ENCODE measurements around the gene PLXNA2.
A peak's percentile ranks its signal among the peaks of the same experiment; 100 is the strongest.

Gene PLXNA2

DNA sequence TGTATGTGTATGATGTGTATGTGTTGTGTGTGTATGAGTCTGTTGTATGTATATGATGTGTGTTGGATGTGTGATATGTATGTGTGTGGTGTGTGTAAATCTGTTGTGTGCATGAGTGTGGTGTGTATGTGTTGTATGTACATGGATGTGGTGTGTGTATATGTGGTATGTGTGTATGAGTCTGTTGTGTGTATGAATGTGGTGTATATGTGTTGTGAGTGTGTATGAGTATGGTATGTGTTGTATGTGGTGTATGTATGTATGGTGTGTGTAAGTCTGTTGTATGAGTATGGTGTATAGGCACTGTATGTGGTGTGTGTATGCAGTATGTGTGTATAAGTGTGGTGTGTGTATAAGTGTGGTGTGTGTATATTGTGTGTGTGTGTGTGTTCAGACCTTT, 95.0 kb downstream of the PLXNA2 start:
- Histone ChIP-seq H3K36me3 (ENCODE audit: insufficient read depth, low read length) (no peaks in the 10 kb centered on the region), H3K4me1 (ENCODE audit: insufficient read depth, low read length) (peaks cover 22% of the 10 kb centered on the region), H3K9me3 (ENCODE audit: control insufficient read depth, insufficient read depth, low read length) (no peaks in the 10 kb centered on the region), H3K9ac (ENCODE audit: low read depth, low read length) (no peak overlapping the region)

- H3K9me3 ChIP-seq (ENCODE audit: control insufficient read depth, insufficient read depth, low read length) = no peaks in the 10 kb centered on the region
- peaks cover 22% of the 10 kb centered on the region for H3K4me1 ChIP-seq (ENCODE audit: insufficient read depth, low read length)
- H3K9ac ChIP-seq (ENCODE audit: low read depth, low read length) = no peak overlapping the region
- H3K36me3 ChIP-seq (ENCODE audit: insufficient read depth, low read length) = no peaks in the 10 kb centered on the region
Observed at GRCh38 chr1:208148380-208148779, 95.8 kb downstream of the PLXNA2 start.

- Histone ChIP-seq H3K4me1 (ENCODE audit: insufficient read depth, low read length) (peaks cover 22% of the 10 kb centered on the region), H3K36me3 (ENCODE audit: insufficient read depth, low read length) (no peaks in the 10 kb centered on the region), H3K9me3 (ENCODE audit: control insufficient read depth, insufficient read depth, low read length) (no peaks in the 10 kb centered on the region), H3K9ac (ENCODE audit: low read depth, low read length) (no peak overlapping the region)
Observed at GRCh38 chr1:208146650-208147049, 97.5 kb downstream of the PLXNA2 start.

DNA sequence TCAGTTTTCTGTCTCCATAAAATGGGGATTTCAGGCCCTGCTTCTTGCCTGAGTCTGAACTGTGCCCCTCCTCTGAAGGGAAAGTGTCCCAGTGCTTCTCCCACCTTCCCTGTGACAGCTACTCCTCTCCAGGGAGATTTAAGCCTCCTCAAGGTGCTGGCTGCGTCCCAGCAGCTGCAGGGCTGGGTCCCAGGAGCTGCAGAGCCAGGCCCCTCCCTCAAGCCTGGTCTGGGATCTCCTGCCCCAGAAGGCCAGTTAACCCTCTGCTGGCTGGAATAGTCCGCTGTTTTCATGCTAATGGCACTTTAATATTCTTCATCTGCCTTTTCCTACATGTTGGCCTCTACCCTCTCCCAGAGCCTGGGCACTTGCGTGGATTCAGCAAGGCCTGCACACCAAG, 99.0 kb downstream of the PLXNA2 start:
- Histone ChIP-seq H3K9me3 (ENCODE audit: control insufficient read depth, insufficient read depth, low read length) (no peaks in the 10 kb centered on the region), H3K36me3 (ENCODE audit: insufficient read depth, low read length) (no peaks in the 10 kb centered on the region), H3K9ac (ENCODE audit: low read depth, low read length) (no peak overlapping the region), H3K4me1 (ENCODE audit: insufficient read depth, low read length) (peaks cover 21% of the 10 kb centered on the region)

DNA sequence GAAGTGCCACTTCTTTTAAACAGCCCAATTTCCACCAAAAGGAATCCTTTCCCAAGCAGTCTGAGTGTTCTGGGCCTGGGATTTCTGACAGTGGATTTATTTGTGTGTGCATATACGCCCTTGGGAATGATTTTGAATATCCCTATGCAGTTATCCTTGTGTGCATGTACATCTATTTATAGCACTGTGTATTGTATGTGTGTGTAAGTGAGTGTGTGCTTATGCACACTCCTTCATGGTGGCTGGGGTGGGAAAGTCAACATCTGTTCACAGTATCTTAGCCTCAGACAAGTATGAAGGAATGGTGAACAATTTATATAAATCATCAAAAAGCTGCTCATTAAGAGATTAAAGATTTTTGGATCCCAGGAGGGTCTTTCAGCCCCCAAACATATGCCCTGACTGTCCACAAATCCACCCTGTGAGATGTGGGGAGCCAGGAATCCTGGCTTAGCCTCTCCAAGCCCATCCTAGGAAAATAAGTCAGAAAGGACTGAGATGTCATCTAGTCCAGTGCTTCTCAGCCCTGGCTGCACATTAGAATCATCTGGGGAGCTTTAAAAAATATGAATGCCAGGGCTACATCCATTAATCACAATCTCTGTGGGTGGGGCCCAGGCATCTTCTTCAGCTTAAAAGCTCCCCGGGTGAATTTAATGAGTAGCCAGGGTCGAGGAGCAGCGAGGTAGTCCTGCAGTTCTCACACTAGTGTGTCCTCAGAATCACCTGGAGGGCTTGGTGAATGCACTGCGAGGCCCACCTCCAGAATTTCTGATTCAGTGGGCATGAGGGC, 101.4 kb downstream of the PLXNA2 start:
- peaks cover 13% of the 10 kb centered on the region for H3K4me1 ChIP-seq (ENCODE audit: insufficient read depth, low read length)
- H3K9me3 ChIP-seq (ENCODE audit: control insufficient read depth, insufficient read depth, low read length) = no peaks in the 10 kb centered on the region
- H3K36me3 ChIP-seq (ENCODE audit: insufficient read depth, low read length) = no peaks in the 10 kb centered on the region
- H3K9ac ChIP-seq (ENCODE audit: low read depth, low read length) = no peak overlapping the region

- Histone ChIP-seq H3K4me1 (ENCODE audit: insufficient read depth, low read length) (peaks cover 13% of the 10 kb centered on the region), H3K9ac (ENCODE audit: low read depth, low read length) (no peak overlapping the region), H3K36me3 (ENCODE audit: insufficient read depth, low read length) (no peaks in the 10 kb centered on the region), H3K9me3 (ENCODE audit: control insufficient read depth, insufficient read depth, low read length) (no peaks in the 10 kb centered on the region)
Observed at GRCh38 chr1:208141610-208142192, 102.5 kb downstream of the PLXNA2 start.

DNA sequence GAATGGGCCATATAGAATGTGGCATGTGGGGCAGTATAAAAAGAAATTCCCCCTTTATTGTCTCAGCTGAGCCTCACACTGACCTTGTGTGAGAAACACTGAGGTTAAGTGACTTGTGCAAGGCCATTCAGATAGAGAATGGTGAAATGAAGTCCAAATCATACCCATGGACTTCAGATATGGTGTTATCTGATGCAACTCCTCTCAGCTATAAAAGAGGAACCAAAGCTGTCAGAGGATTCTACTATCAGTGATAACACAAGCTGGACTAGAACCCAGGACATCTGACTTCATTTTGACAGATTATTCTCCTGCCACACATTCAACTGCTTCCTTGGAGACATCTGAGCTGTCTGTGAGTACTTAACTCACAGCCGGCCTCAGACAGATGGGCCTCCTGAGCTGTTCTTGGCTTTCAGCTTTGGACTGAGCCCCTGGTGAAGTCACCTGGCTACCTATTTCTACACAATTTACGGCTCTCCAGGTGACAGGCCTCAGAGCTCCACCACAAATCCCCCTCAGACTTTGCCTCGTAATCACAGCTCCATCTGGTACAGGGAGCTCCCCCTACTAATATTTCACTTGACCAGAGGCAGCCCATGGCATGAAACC, 104.6 kb downstream of the PLXNA2 start:
- Histone ChIP-seq H3K36me3 (ENCODE audit: insufficient read depth, low read length) (no peaks in the 10 kb centered on the region), H3K4me1 (ENCODE audit: insufficient read depth, low read length) (peaks cover 13% of the 10 kb centered on the region), H3K9me3 (ENCODE audit: control insufficient read depth, insufficient read depth, low read length) (no peaks in the 10 kb centered on the region), H3K9ac (ENCODE audit: low read depth, low read length) (no peak overlapping the region)

DNA sequence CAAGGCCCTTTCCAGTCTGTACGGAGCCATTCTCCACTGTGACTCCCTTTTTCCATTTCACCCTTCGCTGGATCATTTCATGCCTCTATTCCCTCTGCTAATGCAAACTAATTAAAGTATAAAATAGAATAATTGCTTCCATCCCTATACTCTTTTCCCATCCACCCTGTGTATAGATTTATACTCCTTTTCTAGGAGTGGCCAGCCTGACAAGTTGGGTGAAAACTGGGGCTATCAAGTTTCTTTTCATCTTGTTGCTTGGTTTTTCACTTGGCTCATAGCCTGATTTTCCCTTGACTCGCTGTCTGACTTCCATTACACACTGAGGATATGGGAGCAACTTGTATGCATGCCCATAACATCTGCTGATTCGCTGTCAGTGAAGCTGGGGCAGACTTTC, 107.0 kb downstream of the PLXNA2 start:
- Histone ChIP-seq H3K9ac (ENCODE audit: low read depth, low read length) (no peak overlapping the region), H3K4me1 (ENCODE audit: insufficient read depth, low read length) (peaks cover 22% of the 10 kb centered on the region), H3K9me3 (ENCODE audit: control insufficient read depth, insufficient read depth, low read length) (no peaks in the 10 kb centered on the region), H3K36me3 (ENCODE audit: insufficient read depth, low read length) (no peaks in the 10 kb centered on the region)

GRCh38 chr1:208136459-208137182, 107.6 kb downstream of the PLXNA2 start:
- no peak overlapping the region for H3K9ac ChIP-seq (ENCODE audit: low read depth, low read length)
- H3K4me1 ChIP-seq (ENCODE audit: insufficient read depth, low read length) = peaks cover 26% of the 10 kb centered on the region
- H3K36me3 ChIP-seq (ENCODE audit: insufficient read depth, low read length) = no peaks in the 10 kb centered on the region
- no peaks in the 10 kb centered on the region for H3K9me3 ChIP-seq (ENCODE audit: control insufficient read depth, insufficient read depth, low read length)

GRCh38 chr1:208135354-208135753, 108.8 kb downstream of the PLXNA2 start:
- Histone ChIP-seq H3K4me1 (ENCODE audit: insufficient read depth, low read length) (peaks cover 30% of the 10 kb centered on the region), H3K36me3 (ENCODE audit: insufficient read depth, low read length) (no peaks in the 10 kb centered on the region), H3K9ac (ENCODE audit: low read depth, low read length) (no peak overlapping the region), H3K9me3 (ENCODE audit: control insufficient read depth, insufficient read depth, low read length) (no peaks in the 10 kb centered on the region)

DNA sequence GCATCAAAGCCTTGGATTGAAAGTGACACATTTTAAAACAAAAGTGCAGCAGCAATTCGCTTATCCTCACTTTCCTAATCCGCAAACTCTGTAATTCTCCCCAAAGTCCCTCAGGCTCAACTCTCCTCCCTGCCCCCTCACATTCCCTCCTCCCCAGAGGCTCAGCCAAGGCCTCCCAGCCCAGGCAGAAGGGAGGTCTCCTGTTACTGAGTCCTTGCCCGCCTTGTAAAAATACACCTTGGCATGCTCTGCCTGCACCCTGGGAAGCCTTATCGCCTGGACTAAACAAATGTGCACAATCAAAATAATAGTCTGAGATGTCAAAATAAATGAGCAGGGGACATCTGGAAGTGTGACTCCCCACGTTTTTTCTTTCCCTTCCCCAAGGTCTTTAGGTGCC, 109.7 kb downstream of the PLXNA2 start:
- H3K9me3 ChIP-seq (ENCODE audit: control insufficient read depth, insufficient read depth, low read length) = no peaks in the 10 kb centered on the region
- no peaks in the 10 kb centered on the region for H3K36me3 ChIP-seq (ENCODE audit: insufficient read depth, low read length)
- no peak overlapping the region for H3K9ac ChIP-seq (ENCODE audit: low read depth, low read length)
- peaks cover 30% of the 10 kb centered on the region for H3K4me1 ChIP-seq (ENCODE audit: insufficient read depth, low read length)

- Histone ChIP-seq H3K36me3 (ENCODE audit: insufficient read depth, low read length) (no peaks in the 10 kb centered on the region), H3K4me1 (ENCODE audit: insufficient read depth, low read length) (peaks cover 30% of the 10 kb centered on the region), H3K9ac (ENCODE audit: low read depth, low read length) (no peak overlapping the region), H3K9me3 (ENCODE audit: control insufficient read depth, insufficient read depth, low read length) (no peaks in the 10 kb centered on the region)
Observed at GRCh38 chr1:208133355-208133754, 110.8 kb downstream of the PLXNA2 start.

- no peaks in the 10 kb centered on the region for H3K9me3 ChIP-seq (ENCODE audit: control insufficient read depth, insufficient read depth, low read length)
- peak overlapping the region; percentile 28; the same call in 1 of the 2 replicates for H3K9ac ChIP-seq (ENCODE audit: low read depth, low read length)
- peaks cover 33% of the 10 kb centered on the region for H3K4me1 ChIP-seq (ENCODE audit: insufficient read depth, low read length)
- no peaks in the 10 kb centered on the region for H3K36me3 ChIP-seq (ENCODE audit: insufficient read depth, low read length)
Observed at GRCh38 chr1:208132287-208132882, 111.8 kb downstream of the PLXNA2 start.

DNA sequence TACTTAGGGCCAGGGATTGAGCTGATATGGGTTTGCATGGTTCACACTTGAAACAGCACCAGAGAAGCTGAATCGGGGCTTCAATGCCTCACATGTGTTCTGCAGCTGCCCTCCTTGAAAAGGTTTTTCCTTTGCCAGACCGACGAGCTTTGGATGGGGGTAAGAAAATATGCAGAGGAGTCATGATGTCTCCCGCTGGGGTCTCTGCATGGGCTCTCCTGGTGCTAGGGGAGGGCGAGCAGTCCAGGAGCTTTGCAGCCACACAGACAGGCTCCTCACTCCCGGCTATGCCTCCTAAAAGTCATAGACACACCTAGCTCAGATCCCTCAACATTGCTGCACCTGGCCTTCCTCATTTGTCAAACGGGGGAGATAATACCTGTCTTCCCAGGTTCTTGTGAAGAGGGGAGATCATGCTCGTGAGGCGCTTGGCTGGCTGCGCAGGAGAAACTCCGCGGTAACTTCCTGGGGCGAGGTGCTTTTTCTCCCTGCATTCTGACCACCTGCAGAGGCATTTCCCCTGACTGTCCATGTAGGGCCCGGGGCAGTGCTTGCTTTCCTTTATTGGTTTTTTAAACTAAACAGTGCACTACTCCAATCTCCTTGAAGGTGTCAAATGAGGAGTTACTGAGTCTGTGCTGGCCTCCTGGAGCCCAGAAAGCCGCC, 112.4 kb downstream of the PLXNA2 start:
- no peaks in the 10 kb centered on the region for H3K36me3 ChIP-seq (ENCODE audit: insufficient read depth, low read length)
- no peaks in the 10 kb centered on the region for H3K9me3 ChIP-seq (ENCODE audit: control insufficient read depth, insufficient read depth, low read length)
- H3K9ac ChIP-seq (ENCODE audit: low read depth, low read length) = peak overlapping the region; percentile 28; the same call in 1 of the 2 replicates

More for the DNA sequence above, 112.4 kb downstream of the PLXNA2 start:
- H3K4me1 ChIP-seq (ENCODE audit: insufficient read depth, low read length) = peaks cover 33% of the 10 kb centered on the region

Data from ES-I3 (cell line).